Measurements from ENCODE around the gene MBOAT2. TPM values are rescaled to one million over a fixed set of nuclear protein-coding genes. Genes with fewer than 3 reads are reported as not detected.

Gene MBOAT2
- total RNA-seq, 4 donors from 2014 or later = 0.83 to 5.8 (median 3.9) TPM

DNA sequence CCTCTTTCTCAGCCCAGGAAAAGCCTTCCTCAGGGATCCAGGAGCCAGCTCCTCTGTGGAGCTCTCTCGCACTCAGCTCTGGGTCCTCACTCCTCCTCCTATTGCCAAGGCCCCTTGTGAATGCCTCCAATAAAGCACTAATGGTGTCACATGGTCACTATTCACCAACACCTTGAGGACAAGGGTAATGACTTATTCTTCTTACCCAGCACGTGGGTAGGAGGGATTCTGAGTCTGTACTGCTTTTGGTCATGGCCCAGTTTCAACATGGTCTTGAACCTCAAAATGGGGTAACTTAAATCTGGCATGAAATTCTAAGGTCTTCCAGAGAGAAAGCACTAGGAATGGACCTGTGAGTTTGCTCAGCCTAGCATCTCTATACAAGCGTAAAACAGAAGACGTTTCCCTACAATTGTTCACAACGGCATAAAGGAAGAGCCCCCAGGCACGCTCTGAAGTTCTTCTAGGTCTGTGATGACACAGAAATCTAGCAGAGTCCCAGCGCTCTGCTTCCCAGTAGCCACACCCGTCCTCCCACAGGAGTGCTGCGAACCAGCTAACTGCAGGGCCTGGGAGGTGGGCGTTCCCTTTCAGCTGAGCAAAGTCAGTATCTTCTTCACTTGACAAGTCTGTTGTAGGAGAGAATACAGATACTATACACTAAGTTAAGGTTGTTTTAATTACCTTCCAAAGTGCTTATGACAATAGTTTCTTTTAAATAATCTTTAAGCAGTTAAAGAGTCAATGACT, 151.5 kb downstream of the MBOAT2 start:
- H3K36me3 ChIP-seq = no peaks in the 10 kb centered on the region
- H3K27ac ChIP-seq = no peak overlapping the region
- no peak overlapping the region for H3K4me3 ChIP-seq
- no peak for TF ChIP-seq POLR2A (IDR thresholded peaks at IDR 0.05)
- TF ChIP-seq, protein P1, sequence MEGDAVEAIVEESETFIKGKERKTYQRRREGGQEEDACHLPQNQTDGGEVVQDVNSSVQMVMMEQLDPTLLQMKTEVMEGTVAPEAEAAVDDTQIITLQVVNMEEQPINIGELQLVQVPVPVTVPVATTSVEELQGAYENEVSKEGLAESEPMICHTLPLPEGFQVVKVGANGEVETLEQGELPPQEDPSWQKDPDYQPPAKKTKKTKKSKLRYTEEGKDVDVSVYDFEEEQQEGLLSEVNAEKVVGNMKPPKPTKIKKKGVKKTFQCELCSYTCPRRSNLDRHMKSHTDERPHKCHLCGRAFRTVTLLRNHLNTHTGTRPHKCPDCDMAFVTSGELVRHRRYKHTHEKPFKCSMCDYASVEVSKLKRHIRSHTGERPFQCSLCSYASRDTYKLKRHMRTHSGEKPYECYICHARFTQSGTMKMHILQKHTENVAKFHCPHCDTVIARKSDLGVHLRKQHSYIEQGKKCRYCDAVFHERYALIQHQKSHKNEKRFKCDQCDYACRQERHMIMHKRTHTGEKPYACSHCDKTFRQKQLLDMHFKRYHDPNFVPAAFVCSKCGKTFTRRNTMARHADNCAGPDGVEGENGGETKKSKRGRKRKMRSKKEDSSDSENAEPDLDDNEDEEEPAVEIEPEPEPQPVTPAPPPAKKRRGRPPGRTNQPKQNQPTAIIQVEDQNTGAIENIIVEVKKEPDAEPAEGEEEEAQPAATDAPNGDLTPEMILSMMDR (IDR thresholded peaks at IDR 0.05 in 4 of 5, conservative IDR thresholded peaks at IDR 0.05 in 1 of 5) = no peak
- no peaks in the 10 kb centered on the region for H3K27me3 ChIP-seq
- in situ Hi-C loops (cut with MboI; ENCODE audit: low sequenced_read_pairs in 4 of 4) (no loop called here), intact Hi-C loops (cut with DNase I; ENCODE audit: low total_unique reads) (no loop called here)
- H3K4me1 ChIP-seq = no peaks in the 10 kb centered on the region
- DNase-seq (no peak), ATAC-seq (no peak)
- no peaks in the 10 kb centered on the region for H3K9me3 ChIP-seq

DNA sequence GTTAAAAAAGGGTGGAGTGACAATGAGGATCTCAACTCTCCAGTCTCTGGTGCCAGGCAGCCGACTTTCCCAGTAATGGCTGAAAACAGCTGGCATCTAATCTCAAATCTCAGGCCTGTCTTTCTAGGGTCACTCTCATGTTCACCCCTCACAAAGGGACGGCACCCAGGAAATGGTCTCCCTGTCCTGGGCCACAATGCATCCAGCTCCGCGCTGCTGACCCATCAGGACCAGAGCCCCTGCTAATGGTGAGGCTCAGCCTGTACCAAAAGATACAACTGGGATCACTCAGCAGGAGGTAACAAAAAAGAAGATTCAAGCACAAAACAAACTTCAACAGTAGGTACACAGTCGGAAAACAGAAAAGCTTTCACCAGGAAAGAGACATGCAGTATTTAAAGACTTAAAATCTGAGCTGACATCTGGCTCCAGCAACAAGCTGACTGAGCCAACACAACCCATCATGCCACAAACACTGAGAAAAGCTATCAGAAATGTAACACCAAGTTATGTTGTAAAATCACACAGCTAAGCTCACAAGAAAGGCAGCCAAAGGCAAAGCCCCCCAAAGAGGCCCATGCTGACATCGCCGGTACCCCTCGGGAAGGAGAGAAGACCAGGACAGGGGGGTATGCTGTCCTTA, 152.5 kb downstream of the MBOAT2 start:
- no peaks in the 10 kb centered on the region for H3K4me1 ChIP-seq
- H3K9me3 ChIP-seq = no peaks in the 10 kb centered on the region
- in situ Hi-C loops (cut with MboI; ENCODE audit: low sequenced_read_pairs in 4 of 4) = no loop called here
- intact Hi-C loops (cut with DNase I; ENCODE audit: low total_unique reads) = no loop called here
- DNase-seq (no peak), ATAC-seq (no peak)
- no peaks in the 10 kb centered on the region for H3K27me3 ChIP-seq
- H3K27ac ChIP-seq = no peak overlapping the region
- H3K4me3 ChIP-seq = no peak overlapping the region
- TF ChIP-seq, protein P1 (IDR thresholded peaks at IDR 0.05 in 4 of 5, conservative IDR thresholded peaks at IDR 0.05 in 1 of 5) = no peak
- TF ChIP-seq POLR2A (IDR thresholded peaks at IDR 0.05) = no peak
- no peaks in the 10 kb centered on the region for H3K36me3 ChIP-seq

DNA sequence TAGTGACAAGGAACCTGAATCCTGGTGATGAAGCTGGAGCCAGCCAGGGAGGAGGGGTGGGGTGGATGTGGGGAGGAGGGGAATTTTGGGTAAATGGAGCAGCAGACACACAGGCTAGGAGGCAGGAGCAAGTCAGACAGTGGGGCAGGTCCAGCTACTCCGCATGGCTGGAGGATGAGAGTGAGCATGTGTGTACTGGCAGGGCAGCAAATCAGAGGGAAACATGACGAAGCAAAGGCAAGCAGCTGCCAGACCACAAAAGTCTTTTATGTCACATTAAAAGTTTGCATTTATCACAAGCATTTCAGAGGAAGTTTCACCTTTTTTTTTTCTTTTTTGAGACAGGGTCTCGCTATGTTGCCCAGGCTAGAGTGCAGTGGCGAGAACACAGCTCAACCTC, 154.2 kb downstream of the MBOAT2 start:
- no peaks in the 10 kb centered on the region for H3K4me1 ChIP-seq
- H3K27me3 ChIP-seq = no peaks in the 10 kb centered on the region
- no peaks in the 10 kb centered on the region for H3K36me3 ChIP-seq
- TF ChIP-seq, protein P1 (IDR thresholded peaks at IDR 0.05 in 4 of 5, conservative IDR thresholded peaks at IDR 0.05 in 1 of 5) = no peak
- no peak for TF ChIP-seq POLR2A (IDR thresholded peaks at IDR 0.05)
- in situ Hi-C loops (cut with MboI; ENCODE audit: low sequenced_read_pairs in 4 of 4) (no loop called here), intact Hi-C loops (cut with DNase I; ENCODE audit: low total_unique reads) (no loop called here)
- no peak overlapping the region for H3K4me3 ChIP-seq
- ATAC-seq (no peak), DNase-seq (no peak)
- H3K27ac ChIP-seq = no peak overlapping the region
- no peaks in the 10 kb centered on the region for H3K9me3 ChIP-seq

DNA sequence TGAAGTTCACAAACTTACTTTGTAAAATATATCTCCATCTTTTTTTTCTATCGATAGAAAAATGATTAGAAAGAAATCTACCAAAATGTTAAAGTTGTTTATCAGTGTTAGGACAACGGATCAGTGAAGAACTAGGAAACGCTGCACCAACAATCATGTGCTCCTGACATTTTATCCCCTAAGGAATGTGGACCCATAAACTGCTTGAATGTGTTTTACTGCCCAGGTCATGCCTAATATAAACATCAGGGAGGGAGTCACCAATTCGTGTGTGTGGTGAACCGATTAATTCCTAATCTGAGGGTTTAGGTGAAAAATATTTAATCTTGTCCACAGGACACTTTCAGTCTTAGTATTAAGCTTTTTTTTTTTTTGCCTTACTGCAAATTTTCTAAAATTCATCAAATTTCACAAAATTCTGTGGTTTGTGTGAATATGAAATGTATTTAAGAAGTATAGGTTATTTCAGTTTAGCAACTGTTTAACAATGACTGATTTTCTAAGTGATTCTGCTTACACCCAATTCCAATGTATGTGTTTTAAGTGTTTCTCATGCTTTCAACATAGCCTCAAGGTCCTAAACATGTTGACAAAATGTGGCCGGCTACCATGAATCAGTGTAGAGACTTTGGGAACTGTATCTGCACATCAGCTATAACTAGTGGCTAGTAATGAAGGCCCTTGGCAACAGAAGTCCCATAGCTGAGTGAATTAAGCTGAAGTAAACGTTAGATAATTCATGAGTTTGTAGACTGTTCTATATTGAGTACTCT, 155.0 kb downstream of the MBOAT2 start:
- Histone ChIP-seq H3K4me1 (no peaks in the 10 kb centered on the region), H3K27ac (no peak overlapping the region), H3K4me3 (no peak overlapping the region), H3K27me3 (no peaks in the 10 kb centered on the region), H3K9me3 (no peaks in the 10 kb centered on the region), H3K36me3 (no peaks in the 10 kb centered on the region)
- no peak for TF ChIP-seq POLR2A (IDR thresholded peaks at IDR 0.05)
- TF ChIP-seq, protein P1 (IDR thresholded peaks at IDR 0.05 in 4 of 5, conservative IDR thresholded peaks at IDR 0.05 in 1 of 5) = no peak
- ATAC-seq (no peak), DNase-seq (no peak)
- in situ Hi-C loops (cut with MboI; ENCODE audit: low sequenced_read_pairs in 4 of 4) = no loop called here
- intact Hi-C loops (cut with DNase I; ENCODE audit: low total_unique reads) = no loop called here
